Hematopoietic multipotent progenitor cell treated with erythropoietin and hydrocortisone succinate and interleukin-3 and kit ligand, for 4 days (in vitro differentiated cells): ENCODE results near the gene CRISP1.
"Not testable (repeated sequence)": the region's sequence is repeated elsewhere in the genome, so short reads cannot be mapped to it uniquely, and the experiment has no call there.

ENCODE experiments used
- DNase-seq: peaks from one replicate; pipeline ENCODE4 v3.0.0-alpha.2; 2015

Gene CRISP1, protein sequence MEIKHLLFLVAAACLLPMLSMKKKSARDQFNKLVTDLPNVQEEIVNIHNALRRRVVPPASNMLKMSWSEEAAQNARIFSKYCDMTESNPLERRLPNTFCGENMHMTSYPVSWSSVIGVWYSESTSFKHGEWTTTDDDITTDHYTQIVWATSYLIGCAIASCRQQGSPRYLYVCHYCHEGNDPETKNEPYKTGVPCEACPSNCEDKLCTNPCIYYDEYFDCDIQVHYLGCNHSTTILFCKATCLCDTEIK

DNA sequence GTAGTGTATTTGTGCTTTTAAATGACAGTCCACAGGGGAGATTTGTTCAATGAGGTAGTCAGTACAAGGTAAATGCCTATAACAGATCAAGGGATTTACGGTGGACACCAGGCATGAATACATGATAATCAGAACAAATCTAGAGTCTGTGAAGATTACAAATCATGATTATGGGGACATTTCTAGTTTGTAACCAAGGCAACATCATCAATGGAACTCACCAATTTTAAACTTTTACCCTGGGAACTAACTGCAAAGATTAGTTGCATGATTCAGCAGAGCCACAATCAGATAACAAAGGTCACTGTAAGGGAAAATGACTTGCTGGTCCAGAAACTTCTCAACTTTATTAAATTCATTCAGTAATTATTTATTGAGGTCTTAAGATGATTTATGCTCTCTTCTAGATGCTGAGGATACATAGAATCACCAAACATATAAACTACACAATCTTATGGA, at the start of gene CRISP1:
CRISP1 (minus strand) TSS at position 51 of the 459 bp plus-strand sequence. CDS start 9,135 bp downstream, outside the sequence.
- no peak for DNase-seq

GRCh38 chr6:49915035-49915434, 48.7 kb upstream of the CRISP1 start:
- no peak for DNase-seq

DNA sequence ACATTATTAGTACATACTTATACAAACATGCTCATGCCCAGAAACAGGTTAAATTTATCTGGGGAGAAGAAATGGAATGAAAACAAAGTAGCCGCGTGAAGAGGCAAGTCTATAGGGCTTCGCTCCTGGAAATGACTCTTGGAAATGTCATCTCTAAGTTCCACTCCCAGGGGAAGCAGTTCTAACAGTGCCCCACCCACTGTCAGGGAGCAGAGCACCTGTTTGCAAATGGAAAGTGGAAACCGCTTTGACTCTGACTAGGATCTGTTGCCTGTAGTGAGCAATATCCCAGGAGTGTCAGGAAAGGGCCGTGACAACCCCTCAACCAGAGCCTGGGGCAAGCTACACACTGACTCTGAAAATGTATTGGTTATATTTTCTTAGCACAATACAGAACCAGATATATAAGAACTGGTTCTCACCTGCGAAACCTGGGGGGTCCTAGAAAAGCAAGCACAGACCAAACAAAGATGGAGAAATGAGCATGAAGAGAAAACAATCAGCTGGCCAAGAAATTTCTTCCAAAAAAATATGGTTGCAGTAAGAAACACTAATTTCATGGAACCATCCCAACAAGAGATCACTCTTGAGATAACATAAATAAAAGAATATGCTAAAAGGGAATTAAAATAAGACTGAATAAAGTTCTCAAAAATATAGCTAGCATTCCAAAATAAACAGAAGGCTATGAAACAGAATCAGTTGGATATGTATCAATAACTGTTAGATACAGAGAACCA, 47.5 kb upstream of the CRISP1 start:
- no peak for DNase-seq

DNA sequence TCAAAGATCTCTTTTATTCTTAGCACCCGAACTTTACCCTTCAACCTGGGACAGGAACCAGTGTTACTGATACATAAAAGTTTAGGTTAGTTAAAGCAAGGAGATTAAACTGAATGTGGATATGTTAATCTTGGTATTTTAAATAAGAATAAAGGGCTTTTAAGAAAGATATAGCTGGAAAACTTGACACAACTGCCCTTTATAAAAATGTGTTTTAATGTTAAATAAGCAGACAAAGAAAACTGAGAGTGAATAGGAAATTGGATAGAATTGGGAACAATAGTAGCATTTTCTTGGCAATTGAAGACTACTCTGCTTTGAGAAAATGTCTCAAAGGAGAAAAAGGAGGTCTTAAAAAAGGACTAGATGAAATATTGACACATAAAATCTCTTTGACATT, 45.9 kb upstream of the CRISP1 start:
- no peak for DNase-seq

DNA sequence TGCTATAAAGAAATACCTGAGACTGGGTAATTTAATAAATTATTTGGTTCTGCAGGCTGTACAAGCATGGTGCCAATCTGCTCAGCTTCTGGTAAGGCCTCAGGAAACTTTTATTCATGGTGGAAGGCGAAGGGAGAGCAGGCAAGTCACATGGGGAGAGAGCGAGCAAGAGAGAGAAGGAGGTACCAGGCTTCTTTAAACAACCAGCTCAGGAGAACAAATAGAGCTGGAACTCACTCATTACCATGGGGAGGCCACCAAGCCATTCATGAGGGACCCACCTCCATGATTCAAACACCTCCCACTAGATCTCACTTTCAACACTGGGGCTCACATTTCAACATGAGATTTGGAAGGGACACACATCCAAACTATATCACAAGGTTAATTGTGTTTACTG, 44.9 kb upstream of the CRISP1 start:
- no peak for DNase-seq

DNA sequence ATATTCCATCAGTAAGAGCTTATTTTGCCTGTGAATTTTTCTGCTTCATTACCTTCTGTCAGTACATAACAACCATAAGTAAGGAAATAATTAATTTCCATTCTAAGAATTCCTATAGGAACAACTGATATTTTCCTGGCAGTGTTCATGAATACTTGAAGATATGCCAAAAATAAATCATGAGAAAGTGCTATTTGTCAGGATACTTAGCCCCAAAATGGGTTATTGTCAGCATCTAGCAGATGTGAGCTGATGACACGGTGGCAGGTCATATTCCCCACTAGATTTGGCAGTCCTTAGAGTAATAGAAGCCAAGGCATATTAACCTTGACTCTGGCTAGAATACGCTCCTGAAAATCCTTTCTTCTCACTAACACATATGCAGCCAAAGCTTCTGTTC, 43.2 kb upstream of the CRISP1 start:
- no peak for DNase-seq

- DNase-seq = no peak
Observed at GRCh38 chr6:49906526-49906925, 40.2 kb upstream of the CRISP1 start.

- no peak for DNase-seq
Observed at GRCh38 chr6:49905296-49905695, 39.0 kb upstream of the CRISP1 start.

DNA sequence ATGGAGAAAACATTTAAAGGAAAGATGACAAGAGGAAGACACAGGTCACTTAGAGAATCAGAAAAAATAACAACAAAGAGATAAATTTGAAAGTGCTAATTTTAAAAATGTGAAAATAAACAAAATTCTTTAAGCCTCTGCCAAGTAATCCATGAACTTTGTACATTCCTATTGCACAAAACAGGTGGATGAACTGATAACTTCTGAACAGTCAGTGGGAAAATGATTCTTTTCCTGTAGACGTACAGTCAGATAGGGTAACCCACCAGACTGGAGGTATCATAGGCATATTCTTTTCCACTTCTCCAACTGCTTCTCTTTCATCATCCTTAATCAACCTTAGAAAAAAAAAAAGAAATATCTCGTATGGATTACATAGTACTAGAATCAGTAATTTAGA, 36.5 kb upstream of the CRISP1 start:
- DNase-seq = no peak

GRCh38 chr6:49898904-49899566, 32.7 kb upstream of the CRISP1 start:
- DNase-seq = no peak

GRCh38 chr6:49895553-49895952, 29.2 kb upstream of the CRISP1 start:
- not testable (repeated sequence) for DNase-seq

GRCh38 chr6:49892280-49892679, 25.9 kb upstream of the CRISP1 start:
- DNase-seq = peak; percentile 44

DNA sequence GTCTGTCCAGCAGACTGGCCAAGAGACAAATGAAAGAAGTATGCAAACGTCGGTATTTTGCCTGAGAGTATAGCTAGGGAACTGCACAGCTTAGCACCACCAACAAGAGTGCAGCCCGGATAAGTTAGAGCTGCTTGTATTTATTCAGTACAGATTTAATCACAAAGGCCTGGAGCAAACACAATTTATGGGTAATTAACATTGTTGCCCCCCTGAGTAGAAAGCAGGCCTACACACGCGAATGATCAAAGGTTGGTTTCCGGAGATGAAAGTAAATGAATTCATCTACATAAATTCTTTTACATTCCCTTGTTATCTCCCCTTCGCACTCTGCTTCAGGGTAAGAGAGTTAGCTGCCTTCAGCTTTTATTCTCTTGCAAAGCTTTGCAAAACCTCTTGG, 24.7 kb upstream of the CRISP1 start:
- DNase-seq = no peak

DNA sequence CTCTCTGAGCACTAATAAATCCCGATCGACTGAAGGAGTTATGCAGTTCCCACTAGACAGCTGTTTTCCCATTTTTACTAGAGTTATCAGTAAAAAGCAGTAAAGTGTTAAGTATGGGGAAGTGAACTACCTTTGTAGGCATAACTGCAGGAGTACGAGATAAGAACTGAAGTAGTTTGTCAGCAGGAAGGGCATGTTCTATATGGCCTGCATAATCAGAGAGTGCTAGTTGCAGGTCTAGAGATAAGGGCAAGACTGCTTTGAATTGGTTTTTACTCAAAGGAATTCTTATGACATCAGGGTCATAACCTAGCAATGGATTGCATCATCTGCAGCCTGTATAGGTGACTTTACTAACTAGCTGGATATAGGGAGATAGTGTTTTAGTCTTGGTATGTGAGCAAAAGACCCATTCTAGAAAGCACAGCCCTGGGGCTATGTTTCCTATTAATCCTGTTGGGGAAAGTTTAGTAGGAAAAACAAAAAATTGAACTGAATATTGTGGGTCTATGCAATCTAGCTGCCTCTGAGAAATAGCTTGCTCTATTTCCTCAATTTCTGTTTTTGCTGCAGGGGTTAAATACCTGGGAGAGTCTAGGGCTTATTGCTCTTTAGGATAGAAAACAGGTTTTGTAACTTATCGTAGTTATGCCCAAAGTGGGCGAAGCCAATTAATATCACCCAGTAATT, 22.6 kb upstream of the CRISP1 start:
- DNase-seq = peak; percentile 58

- DNase-seq = no peak
Observed at GRCh38 chr6:49868951-49869529, 2.7 kb upstream of the CRISP1 start.

DNA sequence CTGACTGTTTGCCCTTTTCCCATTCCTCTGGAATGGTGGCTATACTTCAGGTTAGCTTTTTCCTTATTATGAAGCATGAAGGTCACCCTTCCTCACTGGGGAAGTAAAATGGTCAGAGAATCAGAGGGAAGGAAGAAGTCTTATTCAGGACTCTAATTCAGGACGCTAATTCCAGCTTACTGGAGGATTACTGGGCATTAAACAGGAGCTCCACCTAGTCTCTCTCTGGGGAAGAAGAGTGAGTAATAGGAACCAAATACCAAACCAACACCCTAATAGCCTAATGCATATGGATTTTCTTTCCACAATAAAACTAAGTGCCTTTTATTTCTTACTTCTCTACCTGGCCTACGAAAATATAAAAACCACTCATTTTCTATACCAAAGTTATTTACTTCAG, 10.1 kb downstream of the CRISP1 start:
- DNase-seq = no peak

GRCh38 chr6:49855221-49855620, 11.1 kb downstream of the CRISP1 start:
- DNase-seq = peak; percentile 66

DNA sequence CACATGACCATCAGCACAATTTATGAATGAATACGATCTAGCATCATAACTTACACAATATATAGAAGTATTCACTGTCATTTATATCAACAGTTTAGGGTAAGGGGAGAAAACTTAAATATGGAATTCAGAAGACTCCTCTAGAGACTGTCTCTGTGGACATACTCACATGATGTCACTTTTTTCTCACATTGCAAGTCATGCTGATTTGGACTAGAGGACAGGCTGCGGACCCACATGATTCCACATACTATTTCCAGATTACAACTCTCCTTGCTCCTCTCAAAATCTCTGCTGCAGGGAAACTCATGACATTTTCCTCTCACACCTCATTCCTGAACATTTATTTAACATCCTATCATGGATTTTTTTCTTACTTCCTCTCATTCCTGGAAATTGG, 13.4 kb downstream of the CRISP1 start:
- DNase-seq = no peak

DNA sequence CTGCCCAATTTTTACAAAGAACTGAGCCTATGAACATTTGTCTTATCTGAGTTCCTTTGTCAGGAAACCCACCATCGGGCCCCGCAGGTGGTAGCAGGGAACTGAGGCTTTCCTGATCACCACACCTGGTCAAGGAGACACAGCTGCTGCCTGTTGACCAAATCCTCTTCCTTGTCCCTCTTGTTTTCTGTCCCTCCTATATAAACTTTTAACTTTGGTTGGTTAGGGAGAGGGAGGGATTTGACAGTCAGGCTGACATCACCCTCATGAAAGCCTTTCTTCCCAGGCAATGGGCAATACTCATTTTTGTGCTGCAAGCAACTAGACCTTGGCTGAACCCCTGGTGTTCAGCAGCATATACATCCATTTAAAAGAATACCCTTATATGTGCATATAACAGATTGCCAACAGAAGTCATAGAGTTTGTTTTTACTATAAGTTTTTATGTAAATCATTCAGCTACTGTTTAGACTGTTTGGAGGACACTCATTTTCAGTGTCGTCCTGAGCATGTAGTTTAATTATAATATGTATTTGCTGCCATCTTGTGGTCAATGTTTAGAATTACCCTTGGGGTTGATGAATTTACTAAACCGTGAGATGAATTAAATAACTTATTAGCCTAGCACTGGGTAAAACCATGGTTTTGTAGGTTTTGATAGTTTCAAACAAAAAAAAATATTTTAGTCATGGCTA, 17.0 kb downstream of the CRISP1 start:
- DNase-seq = peak; percentile 91

- DNase-seq = no peak
Observed at GRCh38 chr6:49847673-49848072, 18.7 kb downstream of the CRISP1 start.

GRCh38 chr6:49847014-49847413, 19.3 kb downstream of the CRISP1 start:
- DNase-seq = no peak

DNA sequence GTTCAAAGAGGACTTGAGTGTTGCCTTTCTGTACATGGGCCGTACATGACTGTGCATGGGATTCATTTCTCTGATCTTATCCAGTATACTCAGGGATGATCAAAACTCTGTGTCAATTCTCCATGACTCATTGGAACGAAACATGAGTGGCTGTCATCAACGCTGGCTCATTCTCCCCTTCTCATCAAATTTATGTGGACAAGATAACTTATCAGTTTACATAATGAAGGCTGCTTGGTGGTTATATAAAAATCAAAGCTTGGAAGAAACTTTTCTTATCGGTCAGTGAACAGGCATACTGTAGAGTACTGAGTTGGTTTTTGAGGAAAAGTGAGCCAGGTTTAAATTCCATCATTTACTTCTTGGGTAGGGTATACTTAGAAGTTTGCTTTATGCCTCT, 24.9 kb downstream of the CRISP1 start:
- DNase-seq = peak; percentile 8
